ENCODE data around the gene KRT3.

The KRT3 gene

DNA sequence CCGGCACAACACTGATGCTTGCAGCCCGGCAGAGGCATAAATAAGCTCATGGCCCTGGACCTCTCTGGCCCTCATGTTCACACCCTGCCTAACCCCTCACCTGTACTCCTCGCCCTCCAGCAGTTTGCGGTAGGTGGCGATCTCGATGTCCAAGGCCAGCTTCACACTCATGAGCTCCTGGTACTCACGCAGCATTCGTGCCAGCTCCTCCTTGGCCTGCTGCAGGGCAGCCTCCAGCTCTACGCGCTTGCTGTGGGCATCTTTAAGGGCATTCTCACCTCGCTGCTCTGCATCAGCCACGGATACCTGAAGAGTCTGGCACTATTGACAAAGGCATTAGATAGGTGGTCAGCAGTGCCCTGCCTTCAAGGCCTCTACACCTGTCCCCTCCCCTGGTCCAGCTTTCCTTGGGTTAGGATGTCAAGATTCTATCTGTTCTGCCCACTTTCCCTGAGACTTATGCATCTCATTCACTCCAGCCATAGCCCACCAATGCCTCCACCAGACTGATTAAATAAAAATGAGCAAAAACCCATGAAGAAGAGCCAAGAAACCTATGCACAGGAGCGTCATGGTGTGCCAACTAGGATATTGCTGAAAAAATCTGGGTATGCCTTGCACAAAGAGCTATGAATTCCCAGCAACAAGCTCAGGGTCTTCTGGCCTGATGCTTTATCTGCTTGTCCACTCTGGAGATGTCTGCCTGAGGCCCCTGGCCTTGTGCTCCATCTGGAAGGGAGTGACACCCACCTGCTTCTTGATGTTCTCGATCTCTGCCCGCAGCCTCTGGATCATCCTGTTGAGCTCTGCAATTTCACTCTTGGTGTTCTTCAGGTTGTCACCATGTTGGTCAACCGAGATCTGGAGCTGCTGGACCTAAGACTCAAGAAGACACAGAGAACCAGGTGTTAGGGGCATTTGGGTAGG, 11.9 kb upstream of the KRT3 start:
- no peaks in the 10 kb centered on the region for H3K36me3 ChIP-seq (ENCODE audit: control insufficient read depth in 4 of 4, insufficient read depth in 4 of 4, low read length in 3 of 4)
- no peak overlapping the region for H3K27ac ChIP-seq (ENCODE audit: insufficient read depth in 1 of 2, low read depth in 1 of 2, low read length in 2 of 2, poor library complexity in 1 of 2, severe bottlenecking in 2 of 2)
- WGBS (ENCODE audit: insufficient coverage), result 94% methylated on average over 15 of the region's 16 CpGs
- no peak overlapping the region for H3K4me3 ChIP-seq (ENCODE audit: control insufficient read depth in 1 of 7, extremely low read depth in 1 of 7, insufficient read depth in 4 of 7, low read depth in 2 of 7, low read length in 6 of 7)
- H3K9me3 ChIP-seq (ENCODE audit: control extremely low read depth in 1 of 5, control insufficient read depth in 4 of 5, insufficient read depth in 2 of 5, low read depth in 1 of 5, low read length in 4 of 5), result no peaks in the 10 kb centered on the region
- peaks cover 0 to 3% (median 0%) of the 10 kb centered on the region in 5 experiments for H3K27me3 ChIP-seq (replicated peaks in 2 of 5; ENCODE audit: control insufficient read depth in 4 of 5, insufficient read depth in 5 of 5, low read length in 4 of 5)
- CTCF ChIA-PET, result interaction anchor here (0.7 to 2.6 kb wide), 3 partner anchors 8 to 12 kb away, joined by 3 to 7 read pairs (median 3); partner anchors contain the start of gene KRT3
- no peak for DNase-seq
- H3K4me1 ChIP-seq (ENCODE audit: control extremely low read depth in 1 of 4, control insufficient read depth in 4 of 4, insufficient read depth in 4 of 4, low read length in 3 of 4), result no peaks in the 10 kb centered on the region
- POLR2A ChIA-PET, result no interaction called here

DNA sequence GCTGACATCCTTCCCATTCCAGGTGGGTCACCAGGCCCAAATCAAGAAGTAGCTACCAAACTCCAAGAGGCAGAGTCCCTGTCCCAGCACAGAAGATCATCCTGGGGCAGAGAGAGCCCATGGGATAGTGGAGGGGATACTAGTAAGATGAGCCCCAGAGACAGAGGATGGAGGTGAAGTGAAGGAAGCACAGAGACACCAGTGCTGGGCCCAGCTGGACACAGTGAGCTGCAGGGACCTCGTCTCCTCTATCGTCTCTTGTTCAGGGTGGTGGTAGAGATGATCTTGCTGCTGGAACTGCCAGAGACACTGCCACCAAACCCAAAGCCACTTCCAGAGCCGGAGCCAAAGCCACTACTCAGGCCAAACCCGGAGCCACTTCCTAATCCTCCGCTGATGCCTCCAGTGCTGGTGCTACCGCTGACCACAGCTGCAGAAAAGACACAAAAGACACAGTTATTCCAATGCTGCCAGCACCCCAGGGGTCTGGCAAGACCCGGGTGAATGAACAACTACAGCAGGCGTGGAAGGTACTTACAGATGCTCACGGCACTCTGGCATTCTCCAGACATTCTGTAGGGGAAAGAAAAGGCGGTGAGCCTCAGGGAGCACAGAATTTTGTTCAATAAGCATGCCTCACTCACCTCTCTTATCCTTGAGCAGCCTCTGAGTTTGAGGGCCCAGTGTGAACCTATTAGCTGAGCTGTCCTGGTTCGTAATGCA, 11.1 kb upstream of the KRT3 start:
- WGBS (ENCODE audit: insufficient coverage), result 92% methylated on average over 11 of the region's 11 CpGs
- no peak overlapping the region for H3K4me3 ChIP-seq (ENCODE audit: control insufficient read depth in 1 of 7, extremely low read depth in 1 of 7, insufficient read depth in 4 of 7, low read depth in 2 of 7, low read length in 6 of 7)
- no peak overlapping the region for H3K27ac ChIP-seq (ENCODE audit: insufficient read depth in 1 of 2, low read depth in 1 of 2, low read length in 2 of 2, poor library complexity in 1 of 2, severe bottlenecking in 2 of 2)
- ChIA-PET POLR2A (no interaction called here), CTCF (interaction anchor here (0.9 to 2.6 kb wide), 2 partner anchors 11 kb away, joined by 3 to 7 read pairs; partner anchors contain the start of gene KRT3)
- DNase-seq, result no peak
- no peaks in the 10 kb centered on the region for H3K36me3 ChIP-seq (ENCODE audit: control insufficient read depth in 4 of 4, insufficient read depth in 4 of 4, low read length in 3 of 4)
- peaks cover 0 to 3% (median 0%) of the 10 kb centered on the region in 5 experiments for H3K27me3 ChIP-seq (replicated peaks in 2 of 5; ENCODE audit: control insufficient read depth in 4 of 5, insufficient read depth in 5 of 5, low read length in 4 of 5)
- no peaks in the 10 kb centered on the region for H3K4me1 ChIP-seq (ENCODE audit: control extremely low read depth in 1 of 4, control insufficient read depth in 4 of 4, insufficient read depth in 4 of 4, low read length in 3 of 4)
- no peaks in the 10 kb centered on the region for H3K9me3 ChIP-seq (ENCODE audit: control extremely low read depth in 1 of 5, control insufficient read depth in 4 of 5, insufficient read depth in 2 of 5, low read depth in 1 of 5, low read length in 4 of 5)

DNA sequence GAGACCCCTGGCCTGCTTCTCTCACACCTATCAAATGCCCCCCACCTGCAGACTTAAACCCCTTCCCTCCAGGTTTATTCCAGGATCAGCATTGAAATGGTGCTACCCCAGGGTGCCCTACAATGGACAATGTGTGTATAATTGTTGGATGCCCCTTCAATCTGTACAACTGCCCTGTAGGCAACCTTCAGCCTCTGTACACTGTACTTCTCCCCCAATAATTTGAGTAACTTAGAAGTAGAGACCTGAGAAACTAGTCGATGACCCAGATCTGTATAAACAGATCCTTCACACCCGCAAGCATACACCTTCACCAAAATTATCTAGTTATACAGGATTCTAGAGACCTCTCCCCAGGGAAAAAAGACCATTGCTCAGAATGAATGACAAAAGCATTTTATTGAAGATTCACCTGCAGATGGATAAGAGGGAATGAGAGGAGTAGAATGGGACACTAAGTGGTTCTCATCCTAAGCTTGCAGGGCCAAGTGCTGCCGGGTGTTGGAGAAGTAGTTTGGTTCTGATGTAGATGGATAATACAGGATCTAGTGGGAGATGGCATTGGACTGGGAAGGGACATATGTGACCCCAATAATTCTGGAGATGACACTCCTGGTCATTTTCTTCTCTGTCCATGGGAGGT, 10.4 kb upstream of the KRT3 start:
- 100% methylated on average over 1 of the region's 3 CpGs for WGBS (ENCODE audit: insufficient coverage)
- Histone ChIP-seq H3K36me3 (ENCODE audit: control insufficient read depth in 4 of 4, insufficient read depth in 4 of 4, low read length in 3 of 4) (no peaks in the 10 kb centered on the region), H3K4me1 (ENCODE audit: control extremely low read depth in 1 of 4, control insufficient read depth in 4 of 4, insufficient read depth in 4 of 4, low read length in 3 of 4) (no peaks in the 10 kb centered on the region), H3K4me3 (ENCODE audit: control insufficient read depth in 1 of 7, extremely low read depth in 1 of 7, insufficient read depth in 4 of 7, low read depth in 2 of 7, low read length in 6 of 7) (no peak overlapping the region), H3K27me3 (replicated peaks in 2 of 5; ENCODE audit: control insufficient read depth in 4 of 5, insufficient read depth in 5 of 5, low read length in 4 of 5) (peaks cover 0 to 3% (median 0%) of the 10 kb centered on the region in 5 experiments), H3K9me3 (ENCODE audit: control extremely low read depth in 1 of 5, control insufficient read depth in 4 of 5, insufficient read depth in 2 of 5, low read depth in 1 of 5, low read length in 4 of 5) (no peaks in the 10 kb centered on the region), H3K27ac (ENCODE audit: insufficient read depth in 1 of 2, low read depth in 1 of 2, low read length in 2 of 2, poor library complexity in 1 of 2, severe bottlenecking in 2 of 2) (no peak overlapping the region)
- no peak for DNase-seq
- POLR2A ChIA-PET, result no interaction called here
- CTCF ChIA-PET, result no interaction called here

DNA sequence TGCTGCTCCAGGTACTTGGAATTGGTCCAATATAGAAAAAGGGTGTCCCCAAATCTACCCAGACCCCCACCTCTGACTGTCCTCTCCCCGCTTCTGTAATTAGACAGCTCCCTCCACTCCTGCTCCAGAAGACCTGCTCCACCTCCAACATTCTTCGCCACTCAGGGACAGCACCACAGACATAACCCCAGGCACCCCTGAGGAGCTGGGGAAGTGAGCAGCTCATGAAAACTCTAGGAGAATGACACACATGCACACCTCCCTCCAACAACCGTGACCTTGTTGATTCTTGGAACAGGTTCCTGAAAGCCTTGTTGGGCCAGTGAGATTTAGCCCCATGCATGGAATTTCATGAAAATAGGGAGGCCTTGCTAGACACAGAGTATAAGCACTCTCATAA, 9.8 kb upstream of the KRT3 start:
- POLR2A ChIA-PET, result no interaction called here
- peaks cover 0 to 2% (median 0%) of the 10 kb centered on the region in 5 experiments for H3K27me3 ChIP-seq (replicated peaks in 2 of 5; ENCODE audit: control insufficient read depth in 4 of 5, insufficient read depth in 5 of 5, low read length in 4 of 5)

DNA sequence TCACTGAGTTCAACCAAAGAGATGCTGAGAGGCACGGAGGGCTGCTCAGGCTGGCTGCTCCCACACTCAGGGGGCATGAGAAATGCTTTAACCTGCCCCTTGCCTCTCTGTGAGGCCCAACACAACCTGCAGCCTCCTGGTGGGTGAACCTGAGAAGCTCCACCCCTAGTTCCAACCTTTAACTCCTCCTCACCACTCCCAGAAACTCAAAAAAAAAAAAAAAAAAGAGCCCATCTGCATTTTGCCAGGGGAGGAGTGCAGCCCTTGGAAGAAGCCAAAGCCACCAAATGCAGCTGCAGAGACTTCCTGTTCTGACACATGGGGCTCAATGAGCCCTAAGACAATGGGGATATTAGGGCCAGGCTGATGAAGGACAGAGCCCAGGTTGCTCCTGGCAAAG, 9.1 kb upstream of the KRT3 start:
- ChIA-PET POLR2A (no interaction called here), CTCF (interaction anchor here (0.6 kb wide), 1 partner anchor 235 kb away, joined by 5 read pairs; no protein-coding TSS in a partner anchor)
- H3K4me1 ChIP-seq (ENCODE audit: control extremely low read depth in 1 of 4, control insufficient read depth in 4 of 4, insufficient read depth in 4 of 4, low read length in 3 of 4), result no peaks in the 10 kb centered on the region
- no peak overlapping the region for H3K27ac ChIP-seq (ENCODE audit: insufficient read depth in 1 of 2, low read depth in 1 of 2, low read length in 2 of 2, poor library complexity in 1 of 2, severe bottlenecking in 2 of 2)
- peak in 2 of 3 donors; percentile 41 to 54 for DNase-seq
- H3K36me3 ChIP-seq (ENCODE audit: control insufficient read depth in 4 of 4, insufficient read depth in 4 of 4, low read length in 3 of 4), result no peaks in the 10 kb centered on the region
- 50% methylated on average over 1 of the region's 1 CpG for WGBS (ENCODE audit: insufficient coverage)
- H3K9me3 ChIP-seq (ENCODE audit: control extremely low read depth in 1 of 5, control insufficient read depth in 4 of 5, insufficient read depth in 2 of 5, low read depth in 1 of 5, low read length in 4 of 5), result no peaks in the 10 kb centered on the region
- H3K4me3 ChIP-seq (ENCODE audit: control insufficient read depth in 1 of 7, extremely low read depth in 1 of 7, insufficient read depth in 4 of 7, low read depth in 2 of 7, low read length in 6 of 7), result no peak overlapping the region
- H3K27me3 ChIP-seq (replicated peaks in 2 of 5; ENCODE audit: control insufficient read depth in 4 of 5, insufficient read depth in 5 of 5, low read length in 4 of 5), result peaks cover 0 to 2% (median 0%) of the 10 kb centered on the region in 5 experiments

More for the DNA sequence above, 9.8 kb upstream of the KRT3 start:
- DNase-seq, result no peak
- Histone ChIP-seq H3K4me1 (ENCODE audit: control extremely low read depth in 1 of 4, control insufficient read depth in 4 of 4, insufficient read depth in 4 of 4, low read length in 3 of 4) (no peaks in the 10 kb centered on the region), H3K27ac (ENCODE audit: insufficient read depth in 1 of 2, low read depth in 1 of 2, low read length in 2 of 2, poor library complexity in 1 of 2, severe bottlenecking in 2 of 2) (no peak overlapping the region), H3K9me3 (ENCODE audit: control extremely low read depth in 1 of 5, control insufficient read depth in 4 of 5, insufficient read depth in 2 of 5, low read depth in 1 of 5, low read length in 4 of 5) (no peaks in the 10 kb centered on the region), H3K4me3 (ENCODE audit: control insufficient read depth in 1 of 7, extremely low read depth in 1 of 7, insufficient read depth in 4 of 7, low read depth in 2 of 7, low read length in 6 of 7) (no peak overlapping the region), H3K36me3 (ENCODE audit: control insufficient read depth in 4 of 4, insufficient read depth in 4 of 4, low read length in 3 of 4) (no peaks in the 10 kb centered on the region)
- WGBS (ENCODE audit: insufficient coverage), result 95% methylated on average over 3 of the region's 3 CpGs
- CTCF ChIA-PET, result no interaction called here

DNA sequence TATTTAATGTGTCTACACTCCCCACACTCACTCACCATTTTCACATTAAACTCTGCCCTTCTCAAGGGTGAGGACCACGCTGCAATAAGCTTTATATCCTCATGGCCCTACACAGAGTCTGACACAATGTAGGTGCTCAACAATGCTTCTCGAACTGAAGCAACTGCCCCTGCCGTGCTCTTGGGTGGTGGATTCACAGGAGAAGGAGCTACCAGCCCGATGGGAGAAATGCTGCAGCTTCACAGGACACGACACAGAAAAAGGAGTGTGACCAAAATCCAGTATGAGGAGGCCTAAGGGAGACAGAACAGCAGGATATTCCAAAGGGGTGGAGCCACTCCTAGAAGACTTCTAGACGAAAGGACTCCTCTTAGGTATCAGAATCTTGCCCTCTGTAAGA, 6.5 kb upstream of the KRT3 start:
- CTCF ChIA-PET, result interaction anchor here (1.2 to 1.6 kb wide), 2 partner anchors 192 to 217 kb away, joined by 3 read pairs; no protein-coding TSS in a partner anchor
- H3K27me3 ChIP-seq (replicated peaks in 2 of 5; ENCODE audit: control insufficient read depth in 4 of 5, insufficient read depth in 5 of 5, low read length in 4 of 5), result no peaks in the 10 kb centered on the region
- no peak overlapping the region for H3K4me3 ChIP-seq (ENCODE audit: control insufficient read depth in 1 of 7, extremely low read depth in 1 of 7, insufficient read depth in 4 of 7, low read depth in 2 of 7, low read length in 6 of 7)
- DNase-seq, result no peak
- WGBS (ENCODE audit: insufficient coverage), result 78% methylated on average over 6 of the region's 6 CpGs
- POLR2A ChIA-PET, result no interaction called here
- no peaks in the 10 kb centered on the region for H3K36me3 ChIP-seq (ENCODE audit: control insufficient read depth in 4 of 4, insufficient read depth in 4 of 4, low read length in 3 of 4)
- H3K4me1 ChIP-seq (ENCODE audit: control extremely low read depth in 1 of 4, control insufficient read depth in 4 of 4, insufficient read depth in 4 of 4, low read length in 3 of 4), result no peaks in the 10 kb centered on the region
- H3K9me3 ChIP-seq (ENCODE audit: control extremely low read depth in 1 of 5, control insufficient read depth in 4 of 5, insufficient read depth in 2 of 5, low read depth in 1 of 5, low read length in 4 of 5), result no peaks in the 10 kb centered on the region
- H3K27ac ChIP-seq (ENCODE audit: insufficient read depth in 1 of 2, low read depth in 1 of 2, low read length in 2 of 2, poor library complexity in 1 of 2, severe bottlenecking in 2 of 2), result no peak overlapping the region

Data from common myeloid progenitor, CD34-positive (primary cell).